ENCODE data around the gene KRTAP4-2. TPM values are rescaled to one million over a fixed set of nuclear protein-coding genes. Genes with fewer than 3 reads are reported as not detected.
"Not testable (repeated sequence)": the region's sequence is repeated elsewhere in the genome, so short reads cannot be mapped to it uniquely, and the experiment has no call there.

Gene KRTAP4-2
- total RNA-seq: not detected
- polyA plus RNA-seq: not detected
- long read RNA-seq, donor 1: 0 reads
- long read RNA-seq, donor 2: 0 reads
- long read RNA-seq, donor 3: 0 reads

GRCh38 chr17:41177727-41178271 lies at the start of gene KRTAP4-2:
KRTAP4-2 (minus strand) TSS chr17:41178221; CDS start chr17:41178164, 57 bp downstream.
- no peak within 1 kb of the TSS for H3K4me3 ChIP-seq
- intact Hi-C loops (cut with DNase I): no loop called here
- no peak within 1 kb of the TSS for H3K27ac ChIP-seq
- no peaks in the 10 kb centered on the region for H3K36me3 ChIP-seq
- H3K27me3 ChIP-seq: no peaks in the 10 kb centered on the region
- H3K9me3 ChIP-seq: no peaks in the 10 kb centered on the region
- DNase-seq: no peak
- H3K4me1 ChIP-seq (ENCODE audit: insufficient read depth): no peaks in the 10 kb centered on the region
- WGBS, 3 donors: 83 to 88% (median 84%) methylated on average over 7 of the region's 7 CpGs
- TF ChIP-seq, protein P1, sequence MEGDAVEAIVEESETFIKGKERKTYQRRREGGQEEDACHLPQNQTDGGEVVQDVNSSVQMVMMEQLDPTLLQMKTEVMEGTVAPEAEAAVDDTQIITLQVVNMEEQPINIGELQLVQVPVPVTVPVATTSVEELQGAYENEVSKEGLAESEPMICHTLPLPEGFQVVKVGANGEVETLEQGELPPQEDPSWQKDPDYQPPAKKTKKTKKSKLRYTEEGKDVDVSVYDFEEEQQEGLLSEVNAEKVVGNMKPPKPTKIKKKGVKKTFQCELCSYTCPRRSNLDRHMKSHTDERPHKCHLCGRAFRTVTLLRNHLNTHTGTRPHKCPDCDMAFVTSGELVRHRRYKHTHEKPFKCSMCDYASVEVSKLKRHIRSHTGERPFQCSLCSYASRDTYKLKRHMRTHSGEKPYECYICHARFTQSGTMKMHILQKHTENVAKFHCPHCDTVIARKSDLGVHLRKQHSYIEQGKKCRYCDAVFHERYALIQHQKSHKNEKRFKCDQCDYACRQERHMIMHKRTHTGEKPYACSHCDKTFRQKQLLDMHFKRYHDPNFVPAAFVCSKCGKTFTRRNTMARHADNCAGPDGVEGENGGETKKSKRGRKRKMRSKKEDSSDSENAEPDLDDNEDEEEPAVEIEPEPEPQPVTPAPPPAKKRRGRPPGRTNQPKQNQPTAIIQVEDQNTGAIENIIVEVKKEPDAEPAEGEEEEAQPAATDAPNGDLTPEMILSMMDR (IDR thresholded peaks at IDR 0.05): no peak
- TF ChIP-seq POLR2A (IDR thresholded peaks at IDR 0.05) (no peak), EP300 (IDR thresholded peaks at IDR 0.05) (no peak)

DNA sequence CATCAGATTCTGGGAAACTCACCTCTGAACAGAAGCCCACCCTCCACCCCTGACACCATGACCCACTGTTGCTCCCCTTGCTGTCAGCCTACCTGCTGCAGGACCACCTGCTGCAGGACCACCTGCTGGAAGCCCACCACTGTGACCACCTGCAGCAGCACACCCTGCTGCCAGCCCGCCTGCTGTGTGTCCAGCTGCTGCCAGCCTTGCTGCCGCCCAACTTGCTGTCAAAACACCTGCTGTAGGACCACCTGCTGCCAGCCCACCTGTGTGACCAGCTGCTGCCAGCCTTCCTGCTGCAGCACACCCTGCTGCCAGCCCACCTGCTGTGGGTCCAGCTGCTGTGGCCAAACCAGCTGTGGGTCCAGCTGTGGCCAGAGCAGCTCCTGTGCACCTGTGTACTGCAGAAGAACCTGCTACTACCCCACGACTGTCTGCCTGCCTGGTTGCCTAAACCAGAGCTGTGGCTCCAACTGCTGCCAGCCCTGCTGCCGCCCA lies 48.6 kb upstream of the KRTAP4-2 start, which contains the start of gene KRTAP9-2:
TSS of gene KRTAP9-2 (plus strand) at position 51 of the 498 bp plus-strand sequence. CDS start at position 58, 7 bp downstream.
- H3K4me1 ChIP-seq (ENCODE audit: insufficient read depth); DNase-seq; H3K9me3 ChIP-seq; H3K4me3 ChIP-seq; H3K36me3 ChIP-seq; H3K27ac ChIP-seq; intact Hi-C loops (cut with DNase I); H3K27me3 ChIP-seq: not testable (repeated sequence)
- WGBS, 3 donors: 71 to 77% methylated on average over 3 of the region's 4 CpGs; no CpG with 5 or more reads in 1 of the 3 donors

- intact Hi-C loops (cut with DNase I): no loop called here
Measured at GRCh38 chr17:41226051-41226450, 48.0 kb upstream of the KRTAP4-2 start.

GRCh38 chr17:41223821-41224220 lies 45.8 kb upstream of the KRTAP4-2 start:
- Histone ChIP-seq H3K36me3 (no peaks in the 10 kb centered on the region), H3K4me1 (ENCODE audit: insufficient read depth) (no peaks in the 10 kb centered on the region), H3K27me3 (no peaks in the 10 kb centered on the region), H3K9me3 (no peaks in the 10 kb centered on the region), H3K4me3 (no peak overlapping the region), H3K27ac (no peak overlapping the region)
- intact Hi-C loops (cut with DNase I): no loop called here
- TF ChIP-seq EP300 (IDR thresholded peaks at IDR 0.05) (no peak), POLR2A (IDR thresholded peaks at IDR 0.05) (no peak)
- TF ChIP-seq, protein P1 (IDR thresholded peaks at IDR 0.05): no peak
- WGBS, 3 donors: 35 to 53% (median 41%) methylated on average over 2 of the region's 2 CpGs
- no peak for DNase-seq

More at GRCh38 chr17:41226051-41226450, 48.0 kb upstream of the KRTAP4-2 start:
- 89 to 91% (median 91%) methylated on average over 6 of the region's 6 CpGs for WGBS, 3 donors
- Histone ChIP-seq H3K9me3 (no peaks in the 10 kb centered on the region), H3K4me3 (no peak overlapping the region), H3K36me3 (no peaks in the 10 kb centered on the region), H3K4me1 (ENCODE audit: insufficient read depth) (no peaks in the 10 kb centered on the region), H3K27ac (no peak overlapping the region), H3K27me3 (no peaks in the 10 kb centered on the region)
- TF ChIP-seq EP300 (IDR thresholded peaks at IDR 0.05) (no peak), POLR2A (IDR thresholded peaks at IDR 0.05) (no peak)
- TF ChIP-seq, protein P1 (IDR thresholded peaks at IDR 0.05): no peak
- no peak for DNase-seq

DNA sequence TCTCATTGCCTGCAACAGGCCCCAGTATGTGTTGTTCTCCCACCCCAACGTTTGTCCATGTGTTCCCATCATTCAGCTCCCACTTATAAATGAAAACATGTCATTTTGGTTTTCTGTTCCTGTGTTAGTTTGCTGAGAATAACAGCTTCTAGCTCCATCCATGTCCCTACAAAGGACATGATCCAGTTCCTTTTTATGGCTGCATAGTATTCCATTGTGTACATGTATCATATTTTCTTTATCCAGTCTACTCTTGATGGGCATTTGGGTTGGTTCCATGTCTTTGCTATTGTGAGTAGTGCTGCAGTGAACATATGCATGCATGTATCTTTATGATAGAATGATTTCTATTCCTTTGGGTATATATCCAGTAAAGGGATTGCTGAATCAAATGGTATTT lies 37.7 kb upstream of the KRTAP4-2 start:
- 74 to 83% (median 77%) methylated on average over 1 of the region's 1 CpG for WGBS, 3 donors

More for the DNA sequence above, 37.7 kb upstream of the KRTAP4-2 start:
- Histone ChIP-seq H3K36me3 (no peaks in the 10 kb centered on the region), H3K4me1 (ENCODE audit: insufficient read depth) (no peaks in the 10 kb centered on the region), H3K27me3 (no peaks in the 10 kb centered on the region), H3K9me3 (no peaks in the 10 kb centered on the region), H3K4me3 (no peak overlapping the region), H3K27ac (no peak overlapping the region)
- no peak for DNase-seq
- TF ChIP-seq POLR2A (IDR thresholded peaks at IDR 0.05) (no peak), EP300 (IDR thresholded peaks at IDR 0.05) (no peak)
- TF ChIP-seq, protein P1 (IDR thresholded peaks at IDR 0.05): no peak
- intact Hi-C loops (cut with DNase I): no loop called here
